ENCODE data around the gene MRTFA.
"Not testable (repeated sequence)": the region's sequence is repeated elsewhere in the genome, so short reads cannot be mapped to it uniquely, and the experiment has no call there.

Gene MRTFA

GRCh38 chr22:40593460-40594273, 42.9 kb downstream of the MRTFA start:
- no peak for TF ChIP-seq CTCF (IDR thresholded peaks at IDR 0.05; ENCODE audit: low read depth, low read length, missing control alignments)
- no peak for DNase-seq (ENCODE audit: extremely low read depth, low read depth)
- no peak overlapping the region for H3K4me3 ChIP-seq (replicated peaks; ENCODE audit: low read depth, low read length)

- DNase-seq (ENCODE audit: extremely low read depth, low read depth): no peak
- no peak overlapping the region for H3K4me3 ChIP-seq (replicated peaks; ENCODE audit: low read depth, low read length)
Observed at GRCh38 chr22:40592352-40593113, 44.0 kb downstream of the MRTFA start.

GRCh38 chr22:40588726-40589125, 47.8 kb downstream of the MRTFA start:
- TF ChIP-seq CTCF (IDR thresholded peaks at IDR 0.05; ENCODE audit: low read depth, low read length, missing control alignments): no peak
- no peak overlapping the region for H3K4me3 ChIP-seq (replicated peaks; ENCODE audit: low read depth, low read length)
- DNase-seq (ENCODE audit: extremely low read depth, low read depth): no peak

More at GRCh38 chr22:40592352-40593113, 44.0 kb downstream of the MRTFA start:
- no peak for TF ChIP-seq CTCF (IDR thresholded peaks at IDR 0.05; ENCODE audit: low read depth, low read length, missing control alignments)

- no peak for DNase-seq (ENCODE audit: extremely low read depth, low read depth)
- no peak overlapping the region for H3K4me3 ChIP-seq (replicated peaks; ENCODE audit: low read depth, low read length)
- TF ChIP-seq CTCF (IDR thresholded peaks at IDR 0.05; ENCODE audit: low read depth, low read length, missing control alignments): no peak
Observed at GRCh38 chr22:40586781-40587180, 49.7 kb downstream of the MRTFA start.

- no peak overlapping the region for H3K4me3 ChIP-seq (replicated peaks; ENCODE audit: low read depth, low read length)
- TF ChIP-seq CTCF (IDR thresholded peaks at IDR 0.05; ENCODE audit: low read depth, low read length, missing control alignments): no peak
- DNase-seq (ENCODE audit: extremely low read depth, low read depth): no peak
Observed at GRCh38 chr22:40585310-40585751, 51.2 kb downstream of the MRTFA start.

- not testable (repeated sequence) for DNase-seq (ENCODE audit: extremely low read depth, low read depth); H3K4me3 ChIP-seq (replicated peaks; ENCODE audit: low read depth, low read length)
Observed at GRCh38 chr22:40584766-40585165, 51.8 kb downstream of the MRTFA start.

- H3K4me3 ChIP-seq (replicated peaks; ENCODE audit: low read depth, low read length): no peak overlapping the region
- no peak for DNase-seq (ENCODE audit: extremely low read depth, low read depth)
- no peak for TF ChIP-seq CTCF (IDR thresholded peaks at IDR 0.05; ENCODE audit: low read depth, low read length, missing control alignments)
Observed at GRCh38 chr22:40583053-40583741, 53.3 kb downstream of the MRTFA start.

Data from HFF-Myc (cell line).